HCT116 (cell line): ENCODE measurements around the gene TNIK. TPM values are rescaled to one million over a fixed set of nuclear protein-coding genes. Genes with fewer than 3 reads are reported as not detected.

Experiments
- ATAC-seq: fragments of 200-7000 bp; cut with Tn5 transposase; 2 replicates; pipeline ENCODE4 v1.9.1; 2020; ENCODE audit warnings: mild to moderate bottlenecking, moderate library complexity
- BruUV-seq: library from RNA; stranded (reverse); fragments of 400-500 nt; replicated peaks from 2 replicates; lab custom pipeline; 2021; lab: Mats Ljungman, UMichigan
- CTCF ChIA-PET: fragments of 300-600 bp; sonication (Branson Sonifier 250); formaldehyde crosslinking; loops from one replicate; lab custom pipeline; 2021; ENCODE audit warnings: antibody characterized with exemption; lab: Charles Lee
- POLR2A ChIA-PET: fragments of 300-600, 350-600 bp; sonication (Branson Sonifier 250); formaldehyde crosslinking; loops from one replicate; lab custom pipeline; 2021; ENCODE audit warnings: antibody characterized with exemption; lab: Charles Lee
- RAD21 ChIA-PET, 2 experiments: fragments of 300-600 bp; sonication (Branson Sonifier 250); formaldehyde crosslinking; loops; one replicate each; lab custom pipeline; 2023; ENCODE audit warnings: low total read pairs in 2 of 2; ENCODE audit not compliant: uncharacterized antibody in 2 of 2, unreplicated experiment in 2 of 2, low non-redundant PET in 1 of 2; lab: Charles Lee
- DNase-seq: peaks from one replicate; pipeline ENCODE4 v3.0.0-alpha.2; 2010; ENCODE audit warnings: low read depth, low spot score
- H2AFZ ChIP-seq: fragments of 200-600 bp; shearing (Covaris generic), sonication (generic); 2 replicates; pipeline ENCODE4 v1.6.1; 2017; ENCODE audit warnings: low read depth, mixed run types, mixed read lengths, antibody characterized with exemption, low read length; ENCODE audit not compliant: poor library complexity, severe bottlenecking
- H3K27ac ChIP-seq: 2 replicates; pipeline ENCODE4 v1.5.1; 2012; ENCODE audit warnings: low read depth, low read length
- H3K27me3 ChIP-seq: fragments of 200-600 bp; sonication (generic); 2 replicates; pipeline ENCODE4 v1.6.1; 2016; ENCODE audit warnings: mixed run types, low read length, mixed read lengths; ENCODE audit not compliant: insufficient read depth
- H3K36me3 ChIP-seq, 2 experiments: fragments of 200-500 bp in 1 of 2; fragments of 200-600 bp in 1 of 2; sonication (Bioruptor generic) in 1 of 2; sonication (generic) in 1 of 2; 2 replicates each; pipeline versions ENCODE4 v1.5.1 to v1.6.1; 2014 to 2016; ENCODE audit warnings: low read length in 2 of 2, inconsistent platforms in 1 of 2, mixed read lengths in 1 of 2, mixed run types in 1 of 2; ENCODE audit not compliant: insufficient read depth in 2 of 2, control insufficient read depth in 1 of 2
- H3K4me1 ChIP-seq, 2 experiments: fragments of 200-600 bp in 1 of 2; sonication (generic) in 1 of 2; 2 replicates each; pipeline versions ENCODE4 v1.5.1 to v1.6.1; 2012 to 2017; ENCODE audit warnings: low read length in 2 of 2, inconsistent platforms in 1 of 2, mild to moderate bottlenecking in 1 of 2, mixed read lengths in 1 of 2, mixed run types in 1 of 2, moderate library complexity in 1 of 2; ENCODE audit not compliant: insufficient read depth in 2 of 2, control insufficient read depth in 1 of 2
- H3K4me2 ChIP-seq: fragments of 200-600 bp; sonication (generic); 2 replicates; pipeline ENCODE4 v1.6.1; 2017; ENCODE audit warnings: mixed run types, low read length, mixed read lengths
- H3K4me3 ChIP-seq, 2 experiments: fragments of 200-600 bp in 1 of 2; sonication (generic) in 1 of 2; replicated peaks in 1 of 2; 2 replicates each; pipeline ENCODE4 v1.5.1; 2011 to 2016; ENCODE audit warnings: low read length in 2 of 2, control low read depth in 1 of 2, low read depth in 1 of 2, mild to moderate bottlenecking in 1 of 2, mixed read lengths in 1 of 2, mixed run types in 1 of 2
- H3K79me2 ChIP-seq: fragments of 200-600 bp; sonication (generic); 2 replicates; pipeline ENCODE4 v1.6.1; 2017; ENCODE audit warnings: mild to moderate bottlenecking, mixed run types, low read length, moderate library complexity, mixed read lengths; ENCODE audit not compliant: insufficient read depth
- H3K9ac ChIP-seq: fragments of 200-600 bp; sonication (generic); 2 replicates; pipeline ENCODE4 v1.6.1; 2016; ENCODE audit warnings: low read length, mixed read lengths
- H3K9me2 ChIP-seq: fragments of 200-600 bp; sonication (generic), shearing (Covaris generic); 2 replicates; pipeline ENCODE4 v1.6.1; 2017; ENCODE audit warnings: mixed run types, mild to moderate bottlenecking, moderate library complexity; ENCODE audit not compliant: insufficient read depth
- H3K9me3 ChIP-seq, 2 experiments: fragments of 200-500 bp in 1 of 2; fragments of 200-600 bp in 1 of 2; sonication (Bioruptor generic) in 1 of 2; sonication (generic) in 1 of 2; 2 replicates each; pipeline ENCODE4 v1.6.1; 2014 to 2017; ENCODE audit warnings: low read length in 2 of 2, mixed read lengths in 2 of 2, inconsistent platforms in 1 of 2, low read depth in 1 of 2, mild to moderate bottlenecking in 1 of 2, mixed run types in 1 of 2, moderate library complexity in 1 of 2; ENCODE audit not compliant: control insufficient read depth in 1 of 2, insufficient read depth in 1 of 2
- H4K20me1 ChIP-seq: fragments of 200-600 bp; sonication (generic), shearing (Covaris generic); 2 replicates; pipeline ENCODE4 v1.6.1; 2017; ENCODE audit warnings: mixed run types, mild to moderate bottlenecking, moderate library complexity; ENCODE audit not compliant: insufficient read depth
- ATF3 ChIP-seq: IDR thresholded peaks from 2 replicates; pipeline ENCODE4 v1.6.1; 2012
- CEBPB ChIP-seq: IDR thresholded peaks from 2 replicates; pipeline ENCODE4 v1.6.1; 2012; ENCODE audit warnings: low read depth
- JUND ChIP-seq: IDR thresholded peaks from 2 replicates; pipeline ENCODE4 v1.6.1; 2012
- MAX ChIP-seq: IDR thresholded peaks from 2 replicates; pipeline ENCODE4 v1.6.1; 2012
- POLR2A ChIP-seq: IDR thresholded peaks from 2 replicates; pipeline ENCODE4 v1.7.0; 2011; ENCODE audit warnings: borderline replicate concordance; ENCODE audit not compliant: insufficient read depth, insufficient read length; ENCODE audit errors: extremely low read depth
- RAD21 ChIP-seq: IDR thresholded peaks from 2 replicates; pipeline ENCODE4 v1.6.1; 2012; ENCODE audit warnings: low read depth, mild to moderate bottlenecking
- SP1 ChIP-seq: IDR thresholded peaks from 2 replicates; pipeline ENCODE4 v1.6.1; 2012; ENCODE audit warnings: low read depth
- TCF7L2 ChIP-seq: IDR thresholded peaks from 2 replicates; pipeline ENCODE4 v1.7.0; 2011; ENCODE audit warnings: borderline replicate concordance, inconsistent platforms; ENCODE audit not compliant: insufficient read depth, insufficient read length; ENCODE audit errors: extremely low read depth
- intact Hi-C: fragments of 100-400 bp; cut with micrococcal nuclease; formaldehyde crosslinking; loops from 2 replicates; pipeline ENCODE4 v1.10.0; 2022
- total RNA-seq: library from RNA; stranded (reverse); gene quantifications from one replicate; pipeline ENCODE4 v1.2.1, GENCODE V29; 2021; ENCODE audit not compliant: unreplicated experiment
- TF ChIP-seq, protein P1 (sequence below), 3 experiments: fragments of 200-600 bp in 1 of 3; sonication (generic) in 1 of 3; IDR thresholded peaks in 2 of 3; conservative IDR thresholded peaks in 1 of 3; 2 replicates each; pipeline ENCODE4 v1.5.1; 2012 to 2017; ENCODE audit warnings: low read depth in 2 of 3, low read length in 2 of 3, antibody characterized with exemption in 1 of 3, borderline replicate concordance in 1 of 3, control low read depth in 1 of 3, mild to moderate bottlenecking in 1 of 3, mixed read lengths in 1 of 3, mixed run types in 1 of 3, moderate library complexity in 1 of 3; ENCODE audit not compliant: insufficient read depth in 1 of 3

Gene TNIK
- total RNA-seq, 1 experiment from 2014 or later = 24.1 TPM

GRCh38 chr3:171169443-171169842, 290.8 kb downstream of the TNIK start:
- no peaks in the 10 kb centered on the region for H3K36me3 ChIP-seq
- no peaks in the 10 kb centered on the region for H3K9me3 ChIP-seq
- DNase-seq (no peak), ATAC-seq (no peak)
- ChIA-PET RAD21 (no interaction called here), CTCF (no interaction called here), POLR2A (no interaction called here)
- H3K4me3 ChIP-seq = no peak overlapping the region
- H3K4me2 ChIP-seq = no peak overlapping the region
- peaks cover 0 to 10% of the 10 kb centered on the region in 2 experiments; a peak in 1 of 4 replicates for H3K4me1 ChIP-seq
- no peaks in the 10 kb centered on the region for H3K27me3 ChIP-seq
- no peaks in the 10 kb centered on the region for H4K20me1 ChIP-seq
- H3K79me2 ChIP-seq = no peaks in the 10 kb centered on the region
- no peak overlapping the region for H3K9ac ChIP-seq
- no peaks in the 10 kb centered on the region for H3K9me2 ChIP-seq
- H3K27ac ChIP-seq = no peak overlapping the region
- no TSS peak for BruUV-seq
- no peak overlapping the region for H2AFZ ChIP-seq
- TF ChIP-seq JUND (no peak), RAD21 (no peak), MAX (no peak), CEBPB (no peak), TCF7L2 (no peak), ATF3 (no peak), POLR2A (no peak), SP1 (no peak)
- TF ChIP-seq, protein P1, sequence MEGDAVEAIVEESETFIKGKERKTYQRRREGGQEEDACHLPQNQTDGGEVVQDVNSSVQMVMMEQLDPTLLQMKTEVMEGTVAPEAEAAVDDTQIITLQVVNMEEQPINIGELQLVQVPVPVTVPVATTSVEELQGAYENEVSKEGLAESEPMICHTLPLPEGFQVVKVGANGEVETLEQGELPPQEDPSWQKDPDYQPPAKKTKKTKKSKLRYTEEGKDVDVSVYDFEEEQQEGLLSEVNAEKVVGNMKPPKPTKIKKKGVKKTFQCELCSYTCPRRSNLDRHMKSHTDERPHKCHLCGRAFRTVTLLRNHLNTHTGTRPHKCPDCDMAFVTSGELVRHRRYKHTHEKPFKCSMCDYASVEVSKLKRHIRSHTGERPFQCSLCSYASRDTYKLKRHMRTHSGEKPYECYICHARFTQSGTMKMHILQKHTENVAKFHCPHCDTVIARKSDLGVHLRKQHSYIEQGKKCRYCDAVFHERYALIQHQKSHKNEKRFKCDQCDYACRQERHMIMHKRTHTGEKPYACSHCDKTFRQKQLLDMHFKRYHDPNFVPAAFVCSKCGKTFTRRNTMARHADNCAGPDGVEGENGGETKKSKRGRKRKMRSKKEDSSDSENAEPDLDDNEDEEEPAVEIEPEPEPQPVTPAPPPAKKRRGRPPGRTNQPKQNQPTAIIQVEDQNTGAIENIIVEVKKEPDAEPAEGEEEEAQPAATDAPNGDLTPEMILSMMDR (IDR thresholded peaks at IDR 0.05 in 2 of 3, conservative IDR thresholded peaks at IDR 0.05 in 1 of 3; ENCODE audit: borderline replicate concordance in 1 of 3, insufficient read depth in 1 of 3, low read depth in 2 of 3, low read length in 2 of 3) = no peak
- intact Hi-C loops = loop anchor here (10.0 kb wide), 1 partner anchor 115 kb away; no protein-coding TSS in a partner anchor
